Neural progenitor cell (in vitro differentiated cells): ENCODE data around the gene IFI27L2. TPM values are rescaled to one million over a fixed set of nuclear protein-coding genes. Genes with fewer than 3 reads are reported as not detected.
A peak's percentile ranks its signal among the peaks of the same experiment; 100 is the strongest.

Source experiments
- DNase-seq: peaks from one replicate; pipeline ENCODE4 v3.0.0-alpha.2; 2016; ENCODE audit warnings: low spot score
- H2AFZ ChIP-seq: fragments of 200-600 bp; sonication (generic); replicated peaks from 2 replicates; pipeline ENCODE4 v1.6.1; 2016; ENCODE audit warnings: antibody characterized with exemption
- H3F3A ChIP-seq: fragments of 200-600 bp; sonication (generic); 2 replicates; pipeline ENCODE4 v1.6.1; 2016; ENCODE audit warnings: antibody characterized with exemption, low read depth
- H3K27ac ChIP-seq: fragments of 200-600 bp; sonication (generic); 2 replicates; pipeline ENCODE4 v1.5.1; 2016; ENCODE audit warnings: mild to moderate bottlenecking
- H3K27me3 ChIP-seq: fragments of 200-600 bp; sonication (generic); 2 replicates; pipeline ENCODE4 v1.6.1; 2016; ENCODE audit warnings: mild to moderate bottlenecking, moderate library complexity
- H3K36me3 ChIP-seq: fragments of 200-600 bp; sonication (generic); 2 replicates; pipeline ENCODE4 v1.5.1; 2016
- H3K4me1 ChIP-seq: fragments of 200-600 bp; sonication (generic); 2 replicates; pipeline ENCODE4 v1.6.1; 2016; ENCODE audit warnings: mixed run types
- H3K4me2 ChIP-seq: fragments of 200-600 bp; sonication (generic); 2 replicates; pipeline ENCODE4 v1.6.1; 2016
- H3K4me3 ChIP-seq: fragments of 200-600 bp; sonication (generic); 2 replicates; pipeline ENCODE4 v1.5.1; 2016
- H3K79me2 ChIP-seq: fragments of 200-600 bp; sonication (generic); 2 replicates; pipeline ENCODE4 v1.6.1; 2016; ENCODE audit warnings: low read depth
- H3K9ac ChIP-seq: fragments of 200-600 bp; sonication (generic); 2 replicates; pipeline ENCODE4 v1.6.1; 2016
- H3K9me3 ChIP-seq: fragments of 200-600 bp; sonication (generic); 2 replicates; pipeline ENCODE4 v1.5.1; 2016; ENCODE audit warnings: low read depth
- H4K20me1 ChIP-seq: fragments of 200-600 bp; sonication (generic); 2 replicates; pipeline ENCODE4 v1.6.1; 2016; ENCODE audit warnings: low read depth
- H3K27ac Mint-ChIP-seq: 3 replicates; pipeline ENCODE4 v1.8.0; 2021; ENCODE audit warnings: mixed read lengths
- H3K27me3 Mint-ChIP-seq: 2 replicates; pipeline ENCODE4 v1.8.0; 2022; ENCODE audit warnings: low read depth, mild to moderate bottlenecking, inconsistent platforms, moderate library complexity, mixed read lengths; ENCODE audit not compliant: insufficient read depth
- H3K36me3 Mint-ChIP-seq: 3 replicates; pipeline ENCODE4 v1.8.0; 2021; ENCODE audit warnings: mixed read lengths
- H3K4me1 Mint-ChIP-seq: 3 replicates; pipeline ENCODE4 v1.8.0; 2021; ENCODE audit warnings: mixed read lengths
- H3K4me3 Mint-ChIP-seq: 3 replicates; pipeline ENCODE4 v1.8.0; 2021; ENCODE audit warnings: mild to moderate bottlenecking, moderate library complexity, mixed read lengths
- H3K9me3 Mint-ChIP-seq: 3 replicates; pipeline ENCODE4 v1.8.0; 2020; ENCODE audit warnings: mixed read lengths
- CTCF ChIP-seq: fragments of 200-600 bp; sonication (generic); IDR thresholded peaks from 2 replicates; pipeline ENCODE4 v1.5.1; 2017; ENCODE audit warnings: antibody characterized with exemption, mild to moderate bottlenecking
- EZH2 ChIP-seq: fragments of 200-600 bp; sonication (generic); IDR thresholded peaks from 2 replicates; pipeline ENCODE4 v1.6.1; 2017; ENCODE audit warnings: antibody characterized with exemption, mild to moderate bottlenecking, moderate library complexity
- EZH2phosphoT487 ChIP-seq: fragments of 200-600 bp; sonication (generic); IDR thresholded peaks from 2 replicates; pipeline ENCODE4 v1.6.1; 2017; ENCODE audit warnings: antibody characterized with exemption
- total RNA-seq: library from RNA; depleted of rRNA; stranded (reverse); fragments of >200 nt; gene quantifications from 2 replicates; pipeline ENCODE4 v1.2.3, GENCODE V29; 2015; ENCODE audit warnings: low replicate concordance

Gene IFI27L2
- total RNA-seq, 1 donor from 2014 or later = 24.7 TPM

- TF ChIP-seq EZH2 = no peak
- no peak for TF ChIP-seq CTCF
- TF ChIP-seq EZH2phosphoT487 = no peak
- no peaks in the 10 kb centered on the region for H3K27me3 ChIP-seq
- peaks cover 61% of the 10 kb centered on the region for H3K79me2 ChIP-seq
- Mint-ChIP-seq H3K27me3 (peaks cover 6% of the 10 kb centered on the region), H3K4me3 (peak overlapping the region; percentile 100), H3K4me1 (peaks cover 29% of the 10 kb centered on the region), H3K9me3 (peaks cover 18% of the 10 kb centered on the region), H3K36me3 (peaks cover 50% of the 10 kb centered on the region), H3K27ac (peak overlapping the region; percentile 96)
- no peak for DNase-seq
- H3K4me2 ChIP-seq = peak overlapping the region; percentile 96
- no peaks in the 10 kb centered on the region for H3K9me3 ChIP-seq
- no peak overlapping the region for H3K27ac ChIP-seq
- H4K20me1 ChIP-seq = peaks cover 25% of the 10 kb centered on the region
- peak overlapping the region; percentile 88 for H3K4me3 ChIP-seq
- H3K9ac ChIP-seq = peak overlapping the region; percentile 56
- H3K36me3 ChIP-seq = no peaks in the 10 kb centered on the region
- peaks cover 4% of the 10 kb centered on the region for H3F3A ChIP-seq
- H2AFZ ChIP-seq = peak overlapping the region; percentile 86
- peaks cover 21% of the 10 kb centered on the region for H3K4me1 ChIP-seq
These were observed 48.0 kb downstream of the IFI27L2 start for GRCh38 chr14:94081386-94081820.

GRCh38 chr14:94080621-94081385 is 48.6 kb downstream of the IFI27L2 start, which contains the start of the genes DDX24 and IFI27L1:
DDX24 (minus strand) TSS chr14:94081202; CDS start chr14:94079742, 1,460 bp downstream.
IFI27L1 (plus strand) TSS chr14:94081310; CDS start chr14:94096938, 15,628 bp downstream.
- Mint-ChIP-seq H3K27ac (peak within 1 kb of the TSS; percentile 96), H3K27me3 (peaks cover 6% of the 10 kb centered on the region), H3K36me3 (peaks cover 54% of the 10 kb centered on the region), H3K9me3 (peaks cover 22% of the 10 kb centered on the region), H3K4me1 (peaks cover 29% of the 10 kb centered on the region), H3K4me3 (peak within 1 kb of the TSS; percentile 100)
- DNase-seq = peak; percentile 97
- peak within 1 kb of the TSS; percentile 88 for H3K4me3 ChIP-seq
- no peaks in the 10 kb centered on the region for H3K36me3 ChIP-seq
- peaks cover 25% of the 10 kb centered on the region for H4K20me1 ChIP-seq
- H3K9me3 ChIP-seq = no peaks in the 10 kb centered on the region
- H2AFZ ChIP-seq = peak within 1 kb of the TSS; percentile 86
- peaks cover 4% of the 10 kb centered on the region for H3F3A ChIP-seq
- H3K27ac ChIP-seq = no peak within 1 kb of the TSS
- peak within 1 kb of the TSS; percentile 75 for H3K9ac ChIP-seq
- peak within 1 kb of the TSS; percentile 96 for H3K4me2 ChIP-seq
- peaks cover 21% of the 10 kb centered on the region for H3K4me1 ChIP-seq
- peaks cover 67% of the 10 kb centered on the region for H3K79me2 ChIP-seq
- H3K27me3 ChIP-seq = no peaks in the 10 kb centered on the region
- TF ChIP-seq EZH2 (no peak), EZH2phosphoT487 (no peak), CTCF (no peak)

GRCh38 chr14:94079891-94080620 is 49.3 kb downstream of the IFI27L2 start:
- peaks cover 7% of the 10 kb centered on the region for H3K36me3 ChIP-seq
- H3K4me1 ChIP-seq = peaks cover 21% of the 10 kb centered on the region
- H3K27me3 ChIP-seq = no peaks in the 10 kb centered on the region
- Mint-ChIP-seq H3K9me3 (peaks cover 27% of the 10 kb centered on the region), H3K27me3 (peaks cover 6% of the 10 kb centered on the region), H3K36me3 (peaks cover 56% of the 10 kb centered on the region), H3K27ac (peak overlapping the region; percentile 93), H3K4me1 (peaks cover 29% of the 10 kb centered on the region), H3K4me3 (peak overlapping the region; percentile 100)
- peak overlapping the region; percentile 75 for H3K9ac ChIP-seq
- H3K4me2 ChIP-seq = peak overlapping the region; percentile 96
- H3F3A ChIP-seq = peaks cover 4% of the 10 kb centered on the region
- peaks cover 74% of the 10 kb centered on the region for H3K79me2 ChIP-seq
- H3K4me3 ChIP-seq = peak overlapping the region; percentile 88
- no peak for DNase-seq
- H3K27ac ChIP-seq = no peak overlapping the region
- peaks cover 7% of the 10 kb centered on the region for H3K9me3 ChIP-seq
- no peak overlapping the region for H2AFZ ChIP-seq
- peaks cover 25% of the 10 kb centered on the region for H4K20me1 ChIP-seq
- TF ChIP-seq CTCF (no peak), EZH2phosphoT487 (no peak), EZH2 (no peak)
